ENCODE data around the gene PROM2. TPM values are rescaled to one million over a fixed set of nuclear protein-coding genes. Genes with fewer than 3 reads are reported as not detected.

Gene PROM2
- total RNA-seq, 1 donor from 2014 or later: 0.29 TPM

DNA sequence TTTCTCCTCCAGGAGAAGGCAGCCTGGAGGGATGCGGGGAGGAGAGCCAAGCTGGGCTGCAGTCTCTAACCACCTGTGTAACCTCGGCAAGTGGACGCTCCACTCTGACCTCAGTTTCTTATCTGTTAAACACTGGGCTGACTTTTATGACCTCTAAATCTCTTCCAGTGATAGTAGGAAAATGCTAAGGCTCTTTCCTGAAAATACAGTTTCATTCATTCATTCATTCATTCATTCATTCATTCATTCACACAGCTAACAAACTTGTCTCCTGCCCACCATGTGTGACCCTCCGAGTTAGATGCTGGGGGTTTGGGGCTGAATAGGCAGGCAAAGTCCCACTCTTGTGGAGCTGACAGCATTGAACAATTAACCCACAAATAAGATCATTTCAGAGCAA lies 9.3 kb downstream of the PROM2 start:
- Mint-ChIP-seq H3K36me3 (ENCODE audit: low read depth) (no peaks in the 10 kb centered on the region), H3K4me3 (no peak overlapping the region), H3K27ac (no peak overlapping the region), H3K9me3 (no peaks in the 10 kb centered on the region), H3K27me3 (ENCODE audit: insufficient read depth) (no peaks in the 10 kb centered on the region), H3K4me1 (ENCODE audit: low read depth) (no peaks in the 10 kb centered on the region)
- no peak for DNase-seq (ENCODE audit: low spot score)
- intact Hi-C loops (cut with micrococcal nuclease): no loop called here

DNA sequence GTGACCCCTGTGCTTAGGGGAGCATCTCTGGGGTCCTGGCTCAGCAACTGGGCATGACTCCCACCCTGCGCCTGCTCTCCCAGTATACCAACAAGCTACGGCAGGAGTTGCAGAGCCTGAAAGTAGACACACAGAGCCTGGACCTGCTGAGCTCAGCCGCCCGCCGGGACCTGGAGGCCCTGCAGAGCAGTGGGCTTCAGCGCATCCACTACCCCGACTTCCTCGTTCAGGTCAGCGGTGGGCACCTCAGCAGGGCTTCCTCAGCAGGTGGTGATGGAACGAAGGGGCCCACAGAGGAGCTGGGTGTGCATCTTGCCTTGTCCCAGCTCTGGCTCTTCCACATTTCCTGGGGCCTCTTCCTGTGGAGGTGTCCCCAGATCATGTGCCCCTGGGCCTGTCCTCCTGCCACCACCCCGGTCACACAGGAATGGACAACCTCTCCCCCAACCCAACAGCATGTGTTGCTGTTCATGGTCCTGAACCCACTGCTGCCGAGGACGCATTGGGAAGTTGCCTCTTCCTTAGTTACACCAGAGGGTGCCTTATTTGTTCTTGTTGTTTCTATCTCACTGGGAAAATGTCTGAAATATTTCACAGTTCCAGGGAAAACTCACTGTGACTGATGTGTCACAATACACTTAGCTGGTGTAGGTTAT lies 10.8 kb downstream of the PROM2 start:
- DNase-seq (ENCODE audit: low spot score): no peak
- H3K27ac Mint-ChIP-seq: no peak overlapping the region
- peaks cover 2% of the 10 kb centered on the region for H3K9me3 Mint-ChIP-seq
- no peaks in the 10 kb centered on the region for H3K4me1 Mint-ChIP-seq (ENCODE audit: low read depth)
- no peak overlapping the region for H3K4me3 Mint-ChIP-seq
- H3K27me3 Mint-ChIP-seq (ENCODE audit: insufficient read depth): no peaks in the 10 kb centered on the region
- H3K36me3 Mint-ChIP-seq (ENCODE audit: low read depth): no peaks in the 10 kb centered on the region
- intact Hi-C loops (cut with micrococcal nuclease): no loop called here

DNA sequence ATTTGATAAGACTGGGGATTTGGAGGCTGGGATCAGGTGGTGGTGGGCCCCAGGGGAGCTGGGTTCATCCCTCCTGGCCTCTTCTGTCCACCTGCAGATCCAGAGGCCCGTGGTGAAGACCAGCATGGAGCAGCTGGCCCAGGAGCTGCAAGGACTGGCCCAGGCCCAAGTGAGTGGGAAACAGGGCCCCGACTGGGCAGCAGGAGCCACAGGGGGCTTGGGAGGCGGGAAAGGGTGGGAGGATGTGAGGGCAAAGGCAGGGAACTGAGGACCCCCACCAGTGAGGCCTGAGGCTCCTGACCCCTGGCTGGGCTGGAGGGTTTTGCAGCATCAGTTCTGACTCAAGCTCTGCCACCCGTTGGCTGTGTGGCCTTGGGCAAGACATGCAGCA lies 11.3 kb downstream of the PROM2 start:
- no peak for DNase-seq (ENCODE audit: low spot score)
- Mint-ChIP-seq H3K36me3 (ENCODE audit: low read depth) (no peaks in the 10 kb centered on the region), H3K27me3 (ENCODE audit: insufficient read depth) (no peaks in the 10 kb centered on the region), H3K4me1 (ENCODE audit: low read depth) (no peaks in the 10 kb centered on the region), H3K27ac (no peak overlapping the region), H3K9me3 (peaks cover 7% of the 10 kb centered on the region), H3K4me3 (no peak overlapping the region)
- intact Hi-C loops (cut with micrococcal nuclease): no loop called here

DNA sequence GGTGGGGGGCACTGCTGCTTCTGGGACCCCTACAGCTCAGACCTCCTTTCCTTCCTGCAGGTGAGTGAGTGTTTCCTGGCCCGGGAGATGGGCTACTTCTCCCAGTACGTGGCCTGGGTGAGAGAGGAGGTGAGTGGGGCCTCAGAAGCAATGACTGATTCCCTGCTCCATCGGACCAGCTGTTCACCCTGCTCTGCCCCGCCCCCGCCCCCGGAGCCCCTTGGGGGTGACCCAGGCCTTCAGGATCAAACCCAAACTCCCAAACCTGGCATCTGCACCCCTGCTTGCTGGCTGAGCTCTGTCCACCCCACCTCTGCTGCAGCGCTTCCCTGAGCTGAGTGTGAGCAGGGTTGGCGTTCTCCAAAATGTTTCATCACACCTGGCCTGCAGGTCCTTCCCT lies 13.1 kb downstream of the PROM2 start:
- H3K36me3 Mint-ChIP-seq (ENCODE audit: low read depth): no peaks in the 10 kb centered on the region
- intact Hi-C loops (cut with micrococcal nuclease): no loop called here
- no peaks in the 10 kb centered on the region for H3K4me1 Mint-ChIP-seq (ENCODE audit: low read depth)
- peaks cover 15% of the 10 kb centered on the region for H3K9me3 Mint-ChIP-seq
- no peak overlapping the region for H3K27ac Mint-ChIP-seq
- H3K4me3 Mint-ChIP-seq: no peak overlapping the region
- H3K27me3 Mint-ChIP-seq (ENCODE audit: insufficient read depth): no peaks in the 10 kb centered on the region
- DNase-seq (ENCODE audit: low spot score): no peak

DNA sequence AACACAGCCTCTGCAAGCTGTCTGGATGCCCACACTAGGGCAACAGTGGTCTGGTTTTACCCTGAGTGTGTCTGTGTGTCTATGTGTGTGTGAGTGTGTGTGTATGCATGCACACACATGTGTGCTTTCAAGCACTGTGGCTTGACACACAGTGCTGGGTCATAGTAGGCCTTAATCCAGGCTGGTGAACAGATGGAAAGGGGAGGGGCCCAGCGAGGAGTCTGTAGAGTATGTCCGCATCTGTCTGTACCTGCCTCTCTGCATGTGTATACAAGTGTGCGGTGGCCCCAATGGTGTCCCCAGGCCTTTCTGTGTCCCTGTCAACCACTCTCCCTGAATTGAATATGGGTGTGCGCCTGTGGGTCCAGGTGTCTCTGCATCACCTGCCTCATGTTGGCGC lies 13.6 kb downstream of the PROM2 start:
- H3K9me3 Mint-ChIP-seq: peaks cover 15% of the 10 kb centered on the region
- no peaks in the 10 kb centered on the region for H3K4me1 Mint-ChIP-seq (ENCODE audit: low read depth)
- intact Hi-C loops (cut with micrococcal nuclease): no loop called here
- no peaks in the 10 kb centered on the region for H3K27me3 Mint-ChIP-seq (ENCODE audit: insufficient read depth)
- no peak overlapping the region for H3K27ac Mint-ChIP-seq
- DNase-seq (ENCODE audit: low spot score): no peak
- H3K4me3 Mint-ChIP-seq: no peak overlapping the region
- no peaks in the 10 kb centered on the region for H3K36me3 Mint-ChIP-seq (ENCODE audit: low read depth)

DNA sequence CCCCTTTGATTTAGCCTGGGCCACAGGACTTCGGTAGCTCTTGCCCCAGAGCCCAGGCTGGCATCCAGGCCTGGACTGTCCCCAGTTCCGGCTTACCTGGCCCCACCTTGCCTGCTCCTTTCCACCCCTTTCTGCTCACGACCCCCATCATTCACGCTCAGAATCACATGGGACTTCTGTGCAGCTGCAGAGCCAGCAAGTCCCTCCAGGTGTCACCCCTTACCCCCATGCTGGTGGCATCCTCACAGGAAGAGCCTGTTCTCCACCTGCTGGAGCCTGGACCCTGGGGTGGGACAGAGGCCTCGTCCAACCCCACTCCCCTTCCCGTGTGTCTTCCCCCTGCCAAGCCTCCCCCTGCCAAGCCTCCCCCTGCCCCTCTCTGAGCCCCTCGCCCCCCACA lies 15.0 kb downstream of the PROM2 start:
- H3K27ac Mint-ChIP-seq: no peak overlapping the region
- H3K36me3 Mint-ChIP-seq (ENCODE audit: low read depth): no peaks in the 10 kb centered on the region
- peaks cover 15% of the 10 kb centered on the region for H3K9me3 Mint-ChIP-seq
- DNase-seq (ENCODE audit: low spot score): no peak
- no peaks in the 10 kb centered on the region for H3K4me1 Mint-ChIP-seq (ENCODE audit: low read depth)
- H3K4me3 Mint-ChIP-seq: no peak overlapping the region
- no peaks in the 10 kb centered on the region for H3K27me3 Mint-ChIP-seq (ENCODE audit: insufficient read depth)
- intact Hi-C loops (cut with micrococcal nuclease): no loop called here

DNA sequence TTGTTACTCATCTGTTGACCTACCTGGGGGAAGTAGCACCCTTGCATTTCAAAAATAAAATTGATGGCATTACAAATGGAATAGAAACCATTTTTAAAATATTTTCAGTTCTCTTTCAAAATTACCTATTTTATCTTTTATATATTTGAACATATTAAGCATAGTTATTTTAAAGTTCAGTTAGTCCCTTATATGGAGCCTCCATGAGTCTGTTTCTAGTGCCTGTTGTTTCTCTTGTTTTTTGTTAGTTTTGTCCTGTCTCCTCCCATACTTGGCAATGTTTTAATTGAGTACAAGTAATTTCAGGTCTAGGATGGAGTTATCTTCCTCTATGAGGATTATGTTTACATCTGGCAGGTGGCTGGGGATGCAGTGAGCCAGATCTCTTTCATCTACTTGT lies 17.0 kb downstream of the PROM2 start:
- no peak overlapping the region for H3K27ac Mint-ChIP-seq
- no peaks in the 10 kb centered on the region for H3K27me3 Mint-ChIP-seq (ENCODE audit: insufficient read depth)
- H3K4me3 Mint-ChIP-seq: no peak overlapping the region
- no peaks in the 10 kb centered on the region for H3K36me3 Mint-ChIP-seq (ENCODE audit: low read depth)
- peaks cover 15% of the 10 kb centered on the region for H3K9me3 Mint-ChIP-seq
- intact Hi-C loops (cut with micrococcal nuclease): no loop called here
- DNase-seq (ENCODE audit: low spot score): no peak
- H3K4me1 Mint-ChIP-seq (ENCODE audit: low read depth): no peaks in the 10 kb centered on the region

DNA sequence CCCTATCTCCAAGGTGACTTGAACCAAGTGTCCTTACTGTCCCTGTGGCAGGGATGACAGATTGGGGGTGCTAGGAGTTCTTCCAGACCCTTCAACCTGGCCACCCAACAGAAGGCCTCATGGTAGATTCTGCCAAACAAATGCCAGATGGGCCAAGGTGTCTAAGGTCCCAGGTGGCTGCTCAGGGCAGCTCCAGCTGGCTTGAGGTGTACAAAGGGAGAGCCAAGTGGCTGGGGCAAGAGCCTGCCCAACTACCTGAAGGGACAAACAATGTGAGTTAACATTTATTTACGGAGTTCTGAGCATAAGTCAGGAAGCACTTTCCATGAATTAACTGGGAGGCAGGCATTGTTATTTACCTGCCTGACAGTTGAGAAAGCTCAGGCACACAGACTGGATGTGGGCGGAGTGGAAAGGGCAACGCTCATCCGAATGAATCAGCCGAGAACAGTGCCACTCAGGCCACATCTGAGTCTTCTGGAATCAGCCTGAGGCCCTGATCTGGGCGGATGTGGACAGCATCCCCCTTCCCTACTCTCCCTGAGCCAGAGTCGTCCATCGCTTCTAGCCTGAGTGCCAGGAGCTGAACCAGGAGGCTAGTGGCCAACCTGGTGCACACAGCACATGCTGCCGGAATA lies 18.5 kb downstream of the PROM2 start:
- Mint-ChIP-seq H3K9me3 (peaks cover 15% of the 10 kb centered on the region), H3K27me3 (ENCODE audit: insufficient read depth) (peaks cover 3% of the 10 kb centered on the region), H3K36me3 (ENCODE audit: low read depth) (no peaks in the 10 kb centered on the region), H3K4me3 (no peak overlapping the region), H3K4me1 (ENCODE audit: low read depth) (no peaks in the 10 kb centered on the region), H3K27ac (no peak overlapping the region)
- no peak for DNase-seq (ENCODE audit: low spot score)
- intact Hi-C loops (cut with micrococcal nuclease): no loop called here

DNA sequence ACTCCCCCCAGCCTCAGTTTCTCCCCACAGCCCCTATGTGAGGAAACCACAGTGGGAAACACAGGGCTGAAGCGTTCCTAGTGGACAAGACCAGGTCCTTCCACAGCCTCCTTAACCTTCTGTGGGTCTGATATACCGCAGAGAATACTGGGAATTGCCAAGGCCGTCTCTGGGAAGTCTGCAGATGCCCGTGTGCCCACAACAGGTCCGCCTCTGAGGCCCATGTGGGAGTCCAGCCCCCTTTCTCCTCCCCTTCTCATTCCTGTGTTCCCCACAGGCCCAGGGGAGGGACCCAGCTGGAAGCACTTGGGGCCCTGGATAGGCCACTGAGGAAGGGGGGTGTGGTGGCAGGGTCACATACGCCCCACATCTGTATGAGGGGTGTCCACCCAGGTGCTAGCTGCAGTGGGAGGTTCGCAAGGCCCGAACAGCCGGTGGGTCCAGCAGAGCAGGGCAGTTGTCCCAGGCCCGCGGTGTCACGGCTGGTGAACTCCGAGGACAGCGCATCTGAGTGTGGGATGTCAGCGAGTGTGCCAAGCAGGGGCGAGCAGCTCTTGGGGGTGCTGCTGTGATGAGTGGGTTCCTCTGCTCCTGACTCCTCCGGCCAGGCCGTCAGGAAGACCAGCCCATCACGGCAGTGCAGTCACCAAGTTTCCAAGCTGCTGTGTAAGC lies 20.5 kb downstream of the PROM2 start:
- Mint-ChIP-seq H3K9me3 (peaks cover 15% of the 10 kb centered on the region), H3K27me3 (ENCODE audit: insufficient read depth) (peaks cover 3% of the 10 kb centered on the region), H3K27ac (no peak overlapping the region), H3K4me3 (no peak overlapping the region), H3K4me1 (ENCODE audit: low read depth) (no peaks in the 10 kb centered on the region), H3K36me3 (ENCODE audit: low read depth) (no peaks in the 10 kb centered on the region)
- DNase-seq (ENCODE audit: low spot score): no peak
- intact Hi-C loops (cut with micrococcal nuclease): no loop called here

DNA sequence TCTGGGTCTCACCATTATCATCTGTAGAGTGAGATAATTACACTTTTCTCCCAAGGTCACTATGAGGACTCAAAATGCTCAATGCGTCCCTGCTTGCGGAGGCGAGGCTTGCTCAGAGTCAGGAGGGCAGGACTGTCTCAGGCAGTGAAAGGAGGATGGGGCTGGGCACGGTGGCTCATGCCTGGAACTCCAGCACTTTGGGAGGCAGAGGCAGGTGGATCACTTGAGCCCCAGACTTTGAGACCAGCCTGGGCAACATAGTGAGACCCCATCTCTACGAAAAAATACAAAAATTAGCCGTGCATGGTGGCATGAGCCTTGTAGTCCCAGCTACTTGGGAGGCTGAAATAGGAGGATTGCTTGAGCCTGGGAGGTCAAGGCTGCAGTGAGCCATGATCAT lies 21.1 kb downstream of the PROM2 start:
- Mint-ChIP-seq H3K4me1 (ENCODE audit: low read depth) (no peaks in the 10 kb centered on the region), H3K27ac (no peak overlapping the region), H3K27me3 (ENCODE audit: insufficient read depth) (peaks cover 3% of the 10 kb centered on the region), H3K4me3 (no peak overlapping the region), H3K9me3 (peaks cover 9% of the 10 kb centered on the region), H3K36me3 (ENCODE audit: low read depth) (no peaks in the 10 kb centered on the region)
- no peak for DNase-seq (ENCODE audit: low spot score)
- intact Hi-C loops (cut with micrococcal nuclease): no loop called here

DNA sequence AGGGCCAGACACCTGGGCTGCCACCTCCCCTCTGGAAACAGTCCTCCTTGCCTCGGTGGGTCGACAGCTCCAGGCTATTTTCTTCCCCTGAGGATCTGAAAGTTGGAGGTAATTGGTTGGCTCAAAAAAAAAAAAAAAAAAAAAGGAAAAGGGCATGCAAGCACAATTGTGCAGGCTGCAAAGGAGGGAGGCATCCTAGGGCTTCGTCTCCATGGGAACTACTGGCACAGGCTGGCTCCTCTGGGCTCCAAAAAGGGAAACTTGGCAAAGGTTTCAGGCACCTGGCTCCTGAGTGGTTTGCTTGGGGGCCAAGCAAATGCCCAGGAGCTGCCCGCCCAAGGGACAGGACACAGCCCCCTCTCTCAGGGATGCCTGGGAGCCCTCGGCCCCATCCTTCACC lies 21.8 kb downstream of the PROM2 start:
- Mint-ChIP-seq H3K36me3 (ENCODE audit: low read depth) (no peaks in the 10 kb centered on the region), H3K27ac (no peak overlapping the region), H3K4me1 (ENCODE audit: low read depth) (no peaks in the 10 kb centered on the region), H3K4me3 (no peak overlapping the region), H3K27me3 (ENCODE audit: insufficient read depth) (peaks cover 3% of the 10 kb centered on the region), H3K9me3 (peaks cover 5% of the 10 kb centered on the region)
- no peak for DNase-seq (ENCODE audit: low spot score)
- intact Hi-C loops (cut with micrococcal nuclease): no loop called here

DNA sequence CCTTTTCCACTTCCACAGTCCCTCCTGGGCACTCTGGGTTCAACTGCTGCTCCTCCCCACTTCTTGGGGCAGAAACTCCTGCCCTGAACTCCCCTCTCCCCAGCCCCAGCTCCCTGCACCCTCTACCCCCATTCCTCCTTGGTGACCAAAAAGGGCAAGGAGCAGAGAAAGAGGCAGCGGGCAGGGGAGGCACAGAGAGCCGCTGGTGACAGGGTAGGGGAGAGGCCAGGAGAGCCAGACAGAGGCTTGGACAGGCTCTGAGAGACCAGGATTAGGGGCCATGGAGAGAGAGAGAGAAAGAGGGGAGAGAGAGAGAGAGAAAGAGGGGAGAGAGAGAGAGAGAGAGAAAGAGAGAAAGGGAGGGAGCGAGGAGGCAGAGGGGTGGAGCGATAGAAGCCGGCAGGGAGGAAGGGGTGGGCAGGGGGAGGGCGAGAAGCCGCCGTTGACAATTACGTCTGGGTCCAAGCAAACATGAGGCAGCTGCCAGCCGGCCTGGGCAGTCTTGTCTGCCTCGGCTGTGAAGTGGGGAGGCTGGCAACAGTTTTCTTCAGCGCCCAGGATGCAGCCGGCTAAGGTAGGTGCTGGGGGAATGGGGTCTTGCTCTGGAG lies 22.7 kb downstream of the PROM2 start, which contains the start of gene KCNIP3:
KCNIP3 (plus strand) TSS at position 468 of the 608 bp plus-strand sequence; CDS start at position 560, 92 bp downstream.
- DNase-seq (ENCODE audit: low spot score): no peak
- Mint-ChIP-seq H3K27ac (no peak within 1 kb of the TSS), H3K9me3 (no peaks in the 10 kb centered on the region), H3K27me3 (ENCODE audit: insufficient read depth) (peaks cover 3% of the 10 kb centered on the region), H3K4me1 (ENCODE audit: low read depth) (no peaks in the 10 kb centered on the region), H3K4me3 (no peak within 1 kb of the TSS), H3K36me3 (ENCODE audit: low read depth) (no peaks in the 10 kb centered on the region)
- intact Hi-C loops (cut with micrococcal nuclease): no loop called here

Measured in activated T-helper 1 cell treated with anti-CD3 and anti-CD28 coated beads, Interleukin-12 subunit alpha, Interleukin-12 subunit beta, Interleukin-2, Interleukin-4 antibody, amounts not matched to agents 30 ng/mL and 10 ng/mL and 1 ng/mL, durations not matched to agents 14 hours and 24 hours and 36 hours (primary cell).